H1 (cell line): Measurements from ENCODE around the gene NR5A2. TPM values are rescaled to one million over a fixed set of nuclear protein-coding genes. Genes with fewer than 3 reads are reported as not detected.

Experiments
- CTCF ChIA-PET: fragments of 300-600 bp; sonication (Branson Sonifier 250); formaldehyde crosslinking; loops from one replicate; lab custom pipeline; 2021; ENCODE audit not compliant: partially characterized antibody; lab: Charles Lee
- POLR2A ChIA-PET: fragments of 300-600 bp; sonication (Branson Sonifier 250); formaldehyde crosslinking; loops from one replicate; lab custom pipeline; 2021; ENCODE audit warnings: inconsistent platforms; ENCODE audit not compliant: partially characterized antibody; lab: Charles Lee
- DNase-seq, 2 experiments: peaks; one replicate each; pipeline versions ENCODE4 v3.0.0 to v3.0.0-alpha.2; 2010 to 2022; ENCODE audit warnings: low spot score in 2 of 2, low read depth in 1 of 2, mixed read lengths in 1 of 2
- FAIRE-seq: peaks from 2 replicates; lab custom pipeline; 2011; peaks lifted over from hg19 to GRCh38; lab: Jason Lieb, UNC
- H2AFZ ChIP-seq: 2 replicates; pipeline ENCODE4 v1.8.1; 2012; ENCODE audit warnings: low read length, inconsistent platforms
- H2AK5ac ChIP-seq: 2 replicates; pipeline ENCODE4 v1.6.1; 2013; ENCODE audit warnings: low read depth, low read length
- H2BK120ac ChIP-seq: replicated peaks from 2 replicates; pipeline ENCODE3; 2013; ENCODE audit warnings: low read depth, low read length, inconsistent platforms
- H2BK12ac ChIP-seq: 2 replicates; pipeline ENCODE4 v1.6.1; 2013; ENCODE audit warnings: low read depth, low read length
- H2BK15ac ChIP-seq: 2 replicates; pipeline ENCODE4 v1.6.1; 2013; ENCODE audit warnings: low read length
- H2BK20ac ChIP-seq: 2 replicates; pipeline ENCODE4 v1.6.1; 2013; ENCODE audit warnings: low read length
- H2BK5ac ChIP-seq: 2 replicates; pipeline ENCODE4 v1.6.1; 2013; ENCODE audit warnings: low read depth, low read length
- H3K14ac ChIP-seq: 2 replicates; pipeline ENCODE4 v1.6.1; 2013; ENCODE audit warnings: inconsistent platforms; ENCODE audit not compliant: insufficient read length
- H3K18ac ChIP-seq: 2 replicates; pipeline ENCODE4 v1.6.1; 2013; ENCODE audit warnings: low read length; ENCODE audit errors: extremely low read depth
- H3K23ac ChIP-seq: 2 replicates; pipeline ENCODE4 v1.6.1; 2013; ENCODE audit warnings: inconsistent platforms; ENCODE audit not compliant: insufficient read length
- H3K23me2 ChIP-seq: 2 replicates; pipeline ENCODE4 v1.6.1; 2013; ENCODE audit warnings: low read depth, low read length
- H3K27ac ChIP-seq: 2 replicates; pipeline ENCODE4 v1.6.1; 2011; ENCODE audit warnings: low read depth, low read length, inconsistent platforms
- H3K27me3 ChIP-seq, 4 experiments: replicated peaks in 1 of 4; 1 replicate in 1 of 4; 2 replicates in 3 of 4; pipeline versions ENCODE4 v1.6.1 to v1.8.1; 2011 to 2013; ENCODE audit warnings: low read length in 3 of 4, mild to moderate bottlenecking in 3 of 4, inconsistent platforms in 2 of 4, mixed read lengths in 2 of 4, moderate library complexity in 1 of 4; ENCODE audit not compliant: control insufficient read depth in 3 of 4, insufficient read depth in 3 of 4; ENCODE audit errors: extremely low read depth in 1 of 4
- H3K36me3 ChIP-seq, 4 experiments: 2 replicates each; pipeline versions ENCODE4 v1.6.1 to v1.8.1; 2011 to 2013; ENCODE audit warnings: mild to moderate bottlenecking in 4 of 4, low read length in 3 of 4, moderate library complexity in 2 of 4, control low read depth in 1 of 4, inconsistent platforms in 1 of 4; ENCODE audit not compliant: insufficient read depth in 4 of 4, control insufficient read depth in 2 of 4
- H3K4ac ChIP-seq: replicated peaks from 2 replicates; pipeline ENCODE3; 2013; ENCODE audit warnings: low read length, low read depth, mixed read lengths, inconsistent platforms; ENCODE audit not compliant: insufficient read length
- H3K4me1 ChIP-seq, 4 experiments: replicated peaks in 1 of 4; 1 replicate in 1 of 4; 2 replicates in 3 of 4; pipeline versions ENCODE4 v1.6.1 to v1.8.1; 2011 to 2013; ENCODE audit warnings: low read length in 3 of 4, inconsistent platforms in 2 of 4, mixed read lengths in 1 of 4; ENCODE audit not compliant: insufficient read depth in 4 of 4, control insufficient read depth in 3 of 4
- H3K4me2 ChIP-seq, 2 experiments: 2 replicates each; pipeline versions ENCODE4 v1.6.1 to v1.8.1; 2011 to 2013; ENCODE audit warnings: low read depth in 2 of 2, low read length in 2 of 2, control low read depth in 1 of 2, inconsistent platforms in 1 of 2, mild to moderate bottlenecking in 1 of 2; ENCODE audit not compliant: insufficient read depth in 1 of 2
- H3K4me3 ChIP-seq, 4 experiments: fragments of 200-600, 300-600 bp in 1 of 4; sonication (generic), shearing (Covaris generic), sonication (Bioruptor Twin) in 1 of 4; 2 replicates each; pipeline versions ENCODE4 v1.5.1 to v1.8.1; 2011 to 2016; ENCODE audit warnings: low read length in 4 of 4, low read depth in 3 of 4, control low read depth in 2 of 4, inconsistent platforms in 2 of 4, mild to moderate bottlenecking in 2 of 4, mixed read lengths in 1 of 4, moderate library complexity in 1 of 4; ENCODE audit not compliant: insufficient read depth in 2 of 4; ENCODE audit errors: extremely low read depth in 1 of 4
- H3K56ac ChIP-seq: replicated peaks from 2 replicates; pipeline ENCODE3; 2013; ENCODE audit warnings: low read depth, mild to moderate bottlenecking, mixed read lengths, low read length, inconsistent platforms; ENCODE audit not compliant: insufficient read length
- H3K79me1 ChIP-seq: 2 replicates; pipeline ENCODE4 v1.6.1; 2013; ENCODE audit warnings: low read depth, low read length, control low read depth
- H3K79me2 ChIP-seq, 2 experiments: 2 replicates each; pipeline versions ENCODE4 v1.6.1 to v1.8.1; 2012 to 2013; ENCODE audit warnings: low read length in 2 of 2, mild to moderate bottlenecking in 2 of 2, inconsistent platforms in 1 of 2; ENCODE audit not compliant: insufficient read depth in 2 of 2, control insufficient read depth in 1 of 2
- H3K9ac ChIP-seq, 4 experiments: replicated peaks in 1 of 4; 1 replicate in 1 of 4; 2 replicates in 3 of 4; pipeline versions ENCODE4 v1.6.1 to v1.8.1; 2011 to 2013; ENCODE audit warnings: low read depth in 3 of 4, low read length in 3 of 4, control low read depth in 2 of 4, mild to moderate bottlenecking in 2 of 4, moderate library complexity in 2 of 4, inconsistent platforms in 1 of 4; ENCODE audit errors: extremely low read depth in 1 of 4
- H3K9me3 ChIP-seq, 2 experiments: 2 replicates each; pipeline versions ENCODE4 v1.6.1 to v1.8.1; 2012 to 2013; ENCODE audit warnings: mild to moderate bottlenecking in 2 of 2, moderate library complexity in 2 of 2, control low read depth in 1 of 2, inconsistent platforms in 1 of 2, low read depth in 1 of 2, low read length in 1 of 2, mixed read lengths in 1 of 2; ENCODE audit not compliant: insufficient read depth in 2 of 2
- H4K20me1 ChIP-seq, 2 experiments: replicated peaks in 1 of 2; 2 replicates each; pipeline versions ENCODE3 to v1.8.1; 2011 to 2013; ENCODE audit warnings: inconsistent platforms in 2 of 2, low read length in 2 of 2, mild to moderate bottlenecking in 1 of 2; ENCODE audit not compliant: insufficient read depth in 2 of 2, control insufficient read depth in 1 of 2
- H4K5ac ChIP-seq: 2 replicates; pipeline ENCODE4 v1.6.1; 2013; ENCODE audit warnings: low read length, low read depth, mixed read lengths, inconsistent platforms; ENCODE audit not compliant: insufficient read length
- H4K8ac ChIP-seq: 2 replicates; pipeline ENCODE4 v1.8.0; 2013; ENCODE audit warnings: mild to moderate bottlenecking, moderate library complexity, low read length, inconsistent platforms; ENCODE audit not compliant: insufficient read depth; ENCODE audit errors: extremely low read depth
- H4K91ac ChIP-seq: replicated peaks from 2 replicates; pipeline ENCODE3; 2013; ENCODE audit warnings: low read length, mixed read lengths, inconsistent platforms; ENCODE audit not compliant: insufficient read length
- CEBPB ChIP-seq: IDR thresholded peaks from 2 replicates; pipeline ENCODE4 v1.6.1; 2012; ENCODE audit warnings: low read depth, low read length
- WGBS, 2 experiments: shearing (Covaris generic) in 1 of 2; methylation state at CpG; one replicate each; pipeline versions ENCODE4 v1.1.6 to v1.1.7; 2013 to 2015; ENCODE audit warnings: low lambda C conversion rate in 2 of 2, mixed read lengths in 2 of 2, inconsistent platforms in 1 of 2, low coverage in 1 of 2, missing lambda C conversion rate in 1 of 2; ENCODE audit not compliant: insufficient replicate concordance in 2 of 2, insufficient coverage in 1 of 2, insufficient read length in 1 of 2; ENCODE audit errors: extremely low coverage in 1 of 2, missing lambda C conversion rate in 1 of 2; 5-methylcytosine and 5-hydroxymethylcytosine counted together
- polyA plus RNA-seq, 7 experiments: library from polyadenylated mRNA; depleted of rRNA in 3 of 7; stranded (reverse) in 5 of 7; unstranded in 2 of 7; fragments of >200 nt in 5 of 7; fragments of 200-250 nt in 2 of 7; gene quantifications; 1 replicate in 5 of 7; 2 replicates in 1 of 7; 4 replicates in 1 of 7; pipeline versions ENCODE4 v1.2.1 to v1.2.3, GENCODE V29; 2011 to 2013; ENCODE audit warnings: missing spikeins in 2 of 7, mixed read lengths in 2 of 7
- total RNA-seq: library from RNA; stranded (reverse); fragmentation: NEBNext Ultra II Directional; extraction: Animal tissue kit (Norgen Biotek cat#: 25700); gene quantifications from 2 replicates; pipeline ENCODE4 v1.2.1, GENCODE V29; 2021

The NR5A2 gene
- total and polyA plus RNA-seq, 2 of the 8 experiments (the other 6 are each of a cell fraction or from before 2014, with no cell fraction given), result 1.7 to 11.6 TPM

GRCh38 chr1:200136384-200136783, 108.9 kb downstream of the NR5A2 start:
- Histone ChIP-seq H4K20me1 (no peaks in the 10 kb centered on the region), H2AFZ (no peak overlapping the region), H3K79me1 (no peaks in the 10 kb centered on the region), H2BK12ac (no peak overlapping the region)
- no peak for TF ChIP-seq CEBPB
- TF ChIP-seq, all 59 proteins: peak for 0
- no peaks in the 10 kb centered on the region for H3K9me3 ChIP-seq
- ChIA-PET CTCF (interaction anchor here (0.5 to 1.0 kb wide), 2 partner anchors 41 to 143 kb away, joined by 3 to 4 read pairs; no protein-coding TSS in a partner anchor), POLR2A (no interaction called here)
- H2BK120ac ChIP-seq, result no peak overlapping the region
- H3K4me1 ChIP-seq, result no peaks in the 10 kb centered on the region
- H3K56ac ChIP-seq, result no peak overlapping the region
- H3K4me2 ChIP-seq, result no peak overlapping the region
- no peak overlapping the region for H4K91ac ChIP-seq
- H2BK20ac ChIP-seq, result no peak overlapping the region
- FAIRE-seq (no peak), DNase-seq (no peak)
- no peaks in the 10 kb centered on the region for H3K27me3 ChIP-seq
- 91% methylated on average over 2 of the region's 2 CpGs; no CpG with 5 or more reads in 1 of the 2 experiments for WGBS, 2 experiments
- no peak overlapping the region for H3K14ac ChIP-seq
- no peak overlapping the region for H3K4me3 ChIP-seq
- no peak overlapping the region for H4K5ac ChIP-seq
- H3K4ac ChIP-seq, result no peak overlapping the region
- no peak overlapping the region for H2BK5ac ChIP-seq
- H3K9ac ChIP-seq, result no peak overlapping the region
- no peak overlapping the region for H2BK15ac ChIP-seq
- H3K18ac ChIP-seq, result no peak overlapping the region
- no peak overlapping the region for H4K8ac ChIP-seq
- no peak overlapping the region for H3K23ac ChIP-seq
- H3K27ac ChIP-seq, result no peak overlapping the region
- H3K36me3 ChIP-seq, result no peaks in the 10 kb centered on the region
- no peaks in the 10 kb centered on the region for H3K23me2 ChIP-seq
- no peaks in the 10 kb centered on the region for H3K79me2 ChIP-seq
- no peak overlapping the region for H2AK5ac ChIP-seq
